Umbilical cord (tissue), 1 donor: ENCODE results near the gene FGG. TPM values are rescaled to one million over a fixed set of nuclear protein-coding genes. Genes with fewer than 3 reads are reported as not detected.

Experiments used
- total RNA-seq: library from RNA; depleted of rRNA; stranded (reverse); fragments of >200 nt; gene quantifications from one replicate; pipeline ENCODE4 v1.2.3, GENCODE V29; 2014; ENCODE audit warnings: low replicate concordance; ENCODE audit not compliant: insufficient read depth

FGG gene
- total RNA-seq, 1 donor from 2014 or later: 19.7 TPM

Other genes starting within 250 kb of the FGG start
- gene DCHS2, start 120.9 kb downstream of the FGG start, total RNA-seq: 10.6 TPM
- 52.5 TPM for gene PLRG1, start 62.3 kb downstream of the FGG start, total RNA-seq
- 14.7 TPM for gene FGB, start 49.6 kb downstream of the FGG start, total RNA-seq
- 3.6 TPM for gene FGA, start 21.9 kb downstream of the FGG start, total RNA-seq
- 8.2 TPM for gene LRAT, start 131.3 kb upstream of the FGG start, total RNA-seq
- 3.9 TPM for gene RBM46, start 168.6 kb upstream of the FGG start, total RNA-seq